Measurements from ENCODE around the gene LMTK3. TPM values are rescaled to one million over a fixed set of nuclear protein-coding genes. Genes with fewer than 3 reads are reported as not detected.
A peak's percentile ranks its signal among the peaks of the same experiment; 100 is the strongest.

LMTK3 gene
- total RNA-seq, 1 experiment from 2014 or later = under 0.01 TPM

GRCh38 chr19:48508729-48509411 lies 2.8 kb downstream of the LMTK3 start:
- no peak for DNase-seq (ENCODE audit: low read depth)

- DNase-seq (ENCODE audit: low read depth) = no peak
Observed at GRCh38 chr19:48507911-48508439, 3.7 kb downstream of the LMTK3 start.

GRCh38 chr19:48506138-48506733 lies 5.4 kb downstream of the LMTK3 start:
- no peak for DNase-seq (ENCODE audit: low read depth)

- DNase-seq (ENCODE audit: low read depth) = no peak
Observed at GRCh38 chr19:48502350-48503018, 9.2 kb downstream of the LMTK3 start.

GRCh38 chr19:48501494-48502349 lies 9.9 kb downstream of the LMTK3 start:
- DNase-seq (ENCODE audit: low read depth) = peak; percentile 76

GRCh38 chr19:48500830-48501493 lies 10.7 kb downstream of the LMTK3 start:
- DNase-seq (ENCODE audit: low read depth) = no peak

- peak; percentile 23 for DNase-seq (ENCODE audit: low read depth)
Observed at GRCh38 chr19:48499316-48500090, 12.1 kb downstream of the LMTK3 start.

- peak; percentile 22 for DNase-seq (ENCODE audit: low read depth)
Observed at GRCh38 chr19:48498595-48499311, 12.9 kb downstream of the LMTK3 start.

GRCh38 chr19:48497728-48498594 lies 13.7 kb downstream of the LMTK3 start:
- DNase-seq (ENCODE audit: low read depth) = peak; percentile 4

GRCh38 chr19:48496959-48497727 lies 14.5 kb downstream of the LMTK3 start:
- DNase-seq (ENCODE audit: low read depth) = no peak

- no peak for DNase-seq (ENCODE audit: low read depth)
Observed at GRCh38 chr19:48495396-48495795, 16.2 kb downstream of the LMTK3 start.

- DNase-seq (ENCODE audit: low read depth) = no peak
Observed at GRCh38 chr19:48493718-48494401, 17.8 kb downstream of the LMTK3 start.

- peak; percentile 96 for DNase-seq (ENCODE audit: low read depth)
Observed at GRCh38 chr19:48492925-48493717, 18.5 kb downstream of the LMTK3 start.

- DNase-seq (ENCODE audit: low read depth) = no peak
Observed at GRCh38 chr19:48491793-48492123, 19.9 kb downstream of the LMTK3 start.

GRCh38 chr19:48490981-48491792 lies 20.4 kb downstream of the LMTK3 start:
- peak; percentile 69 for DNase-seq (ENCODE audit: low read depth)
